GM12801 (cell line): Measurements from ENCODE around the gene NHERF2.

Experiments
- CTCF ChIP-seq: IDR thresholded peaks from one replicate; pipeline ENCODE4 v1.5.1; 2011; ENCODE audit warnings: control low read depth; ENCODE audit not compliant: insufficient read length; ENCODE audit errors: extremely low read depth

The NHERF2 gene

DNA sequence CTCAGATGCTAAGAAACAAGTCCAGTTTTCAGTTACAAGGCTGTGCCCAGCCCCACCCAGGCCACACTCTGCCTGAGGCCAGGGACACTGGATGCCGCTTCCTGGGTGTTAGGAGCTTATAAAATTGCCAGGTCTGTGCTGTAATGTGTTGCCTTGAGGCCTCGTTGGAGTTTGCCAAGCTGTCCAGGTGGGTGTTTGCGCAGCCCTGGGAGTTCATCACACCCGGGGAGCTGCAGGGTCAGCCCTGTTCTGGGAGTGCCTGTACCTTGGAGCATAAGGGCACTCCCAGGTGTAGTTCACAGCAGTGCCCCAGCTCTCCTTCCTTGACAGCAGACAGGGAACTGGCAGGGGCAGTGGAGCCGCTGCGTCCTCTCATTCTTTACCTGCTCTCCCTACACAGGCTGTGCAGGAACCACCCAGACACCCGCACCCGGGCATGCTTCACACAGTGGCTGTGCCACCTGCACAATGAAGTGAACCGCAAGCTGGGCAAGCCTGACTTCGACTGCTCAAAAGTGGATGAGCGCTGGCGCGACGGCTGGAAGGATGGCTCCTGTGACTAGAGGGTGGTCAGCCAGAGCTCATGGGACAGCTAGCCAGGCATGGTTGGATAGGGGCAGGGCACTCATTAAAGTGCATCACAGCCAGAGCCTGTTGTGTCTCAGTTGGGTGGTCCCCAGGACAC is 41.1 kb upstream of the NHERF2 start:
- no peak for TF ChIP-seq CTCF

- no peak for TF ChIP-seq CTCF
Observed at GRCh38 chr16:1987198-1987597, 39.5 kb upstream of the NHERF2 start.

GRCh38 chr16:1989209-1990100 is 37.2 kb upstream of the NHERF2 start, which contains the start of gene SYNGR3:
Gene SYNGR3, plus strand, starts transcription at chr16:1989970. Its CDS starts 133 bp downstream, at chr16:1990103.
- no peak for TF ChIP-seq CTCF

DNA sequence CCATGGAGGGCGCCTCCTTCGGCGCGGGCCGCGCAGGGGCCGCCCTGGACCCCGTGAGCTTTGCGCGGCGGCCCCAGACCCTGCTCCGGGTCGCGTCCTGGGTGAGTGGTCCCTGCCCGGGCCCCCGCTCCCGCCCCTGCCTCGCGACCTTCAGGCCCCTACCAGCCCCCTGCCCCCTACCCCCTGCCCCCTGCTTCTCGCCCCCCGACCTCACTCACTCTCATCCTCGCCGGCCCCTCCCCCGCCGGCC is 36.7 kb upstream of the NHERF2 start:
- no peak for TF ChIP-seq CTCF

- TF ChIP-seq CTCF = no peak
Observed at GRCh38 chr16:1990351-1991134, 36.2 kb upstream of the NHERF2 start.

DNA sequence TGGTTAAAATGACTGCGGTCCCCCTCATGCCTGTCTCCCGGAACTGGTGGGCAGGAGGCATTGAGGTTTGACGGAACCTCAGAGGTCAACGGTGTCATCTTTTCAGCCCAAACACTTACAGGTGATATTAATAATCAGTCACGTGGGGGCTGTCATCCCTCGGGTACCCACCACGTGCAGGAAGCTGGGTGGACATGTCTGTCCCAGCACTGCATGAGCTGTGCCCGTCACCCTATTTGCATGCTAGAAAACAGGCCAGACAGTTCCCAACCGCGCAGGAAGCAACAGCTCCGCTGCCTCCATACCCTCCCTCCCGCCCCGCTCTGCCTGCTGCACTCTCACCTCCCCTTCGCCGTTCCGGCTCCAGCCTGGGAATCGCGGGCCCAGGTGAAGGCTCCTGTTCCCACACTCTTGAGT is 35.6 kb upstream of the NHERF2 start:
- TF ChIP-seq CTCF = no peak

DNA sequence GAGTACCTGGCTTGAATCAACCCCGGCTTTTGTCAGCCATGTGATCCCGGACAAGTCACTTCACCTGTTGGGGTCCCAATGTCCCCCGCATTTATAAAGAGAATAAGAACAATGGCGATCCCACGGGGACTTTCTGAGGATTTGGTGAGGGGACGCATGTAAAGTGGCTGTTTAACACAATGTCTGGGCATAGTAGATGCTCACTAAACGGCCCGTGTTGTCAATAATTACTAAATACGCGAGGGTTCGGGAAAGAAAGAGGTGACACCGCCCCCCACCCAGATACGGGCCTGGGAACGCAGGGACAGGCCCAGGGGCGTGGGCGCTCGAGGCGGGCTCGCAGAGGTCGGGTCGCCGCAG is 35.1 kb upstream of the NHERF2 start:
- no peak for TF ChIP-seq CTCF
